ENCODE results near the gene BACE1-AS. TPM values are rescaled to one million over a fixed set of nuclear protein-coding genes. Genes with fewer than 3 reads are reported as not detected.

Gene BACE1-AS
- polyA plus RNA-seq, 2 of the 4 experiments (the other 2 are of a cell fraction), result 2.0 to 4.4 TPM

- DNase-seq (ENCODE audit: low read depth in 1 of 2, low spot score in 1 of 2) (no peak), ATAC-seq (no peak), FAIRE-seq (no peak)
- ChIA-PET CTCF (no interaction called here), POLR2A (no interaction called here)
- no peak overlapping the region for H3K4me2 ChIP-seq
- TF ChIP-seq MAFK (IDR thresholded peaks at IDR 0.05; ENCODE audit: partially characterized antibody) (no peak), JUNB (IDR thresholded peaks at IDR 0.05) (no peak)
- WGBS (ENCODE audit: missing lambda C conversion rate), result 82% methylated on average over 3 of the region's 3 CpGs
- no peak overlapping the region for H3K4me3 ChIP-seq
- H3K27ac ChIP-seq, result no peak overlapping the region
- no peaks in the 10 kb centered on the region for H3K9me3 ChIP-seq
- H3K4me1 ChIP-seq, result no peaks in the 10 kb centered on the region
Observed at GRCh38 chr11:117305145-117305544, 14.0 kb downstream of the BACE1-AS start.

DNA sequence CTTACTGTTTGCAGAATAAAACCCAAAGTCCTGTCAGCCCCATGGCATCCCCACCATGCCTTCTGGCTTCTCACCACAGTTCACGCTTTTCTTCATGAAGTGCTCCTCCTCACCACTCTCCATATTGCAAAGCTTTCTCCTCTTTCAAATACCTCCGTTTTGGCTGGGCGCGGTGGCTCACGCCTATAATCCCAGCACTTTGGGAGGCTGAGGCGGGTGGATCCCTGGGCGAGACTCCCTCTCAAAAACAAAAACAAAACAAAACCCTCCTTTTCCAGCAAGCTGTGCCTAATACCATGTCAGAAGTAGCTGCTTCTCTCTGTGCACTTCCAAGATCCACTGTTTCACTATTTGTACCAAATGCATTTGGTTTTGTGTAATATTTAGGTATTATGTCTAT, 18.2 kb downstream of the BACE1-AS start:
- Histone ChIP-seq H3K27ac (no peak overlapping the region), H3K4me1 (no peaks in the 10 kb centered on the region), H3K4me2 (no peak overlapping the region), H3K4me3 (no peak overlapping the region), H3K9me3 (no peaks in the 10 kb centered on the region)
- ATAC-seq, result no peak
- no peak for DNase-seq (ENCODE audit: low read depth in 1 of 2, low spot score in 1 of 2)
- FAIRE-seq, result no peak
- ChIA-PET POLR2A (no interaction called here), CTCF (no interaction called here)
- TF ChIP-seq HOXB5 (CRISPR knock-in tag; IDR thresholded peaks at IDR 0.05), result no peak
- no peak for TF ChIP-seq HOXA7 (CRISPR knock-in tag; IDR thresholded peaks at IDR 0.05)
- TF ChIP-seq, protein P1, sequence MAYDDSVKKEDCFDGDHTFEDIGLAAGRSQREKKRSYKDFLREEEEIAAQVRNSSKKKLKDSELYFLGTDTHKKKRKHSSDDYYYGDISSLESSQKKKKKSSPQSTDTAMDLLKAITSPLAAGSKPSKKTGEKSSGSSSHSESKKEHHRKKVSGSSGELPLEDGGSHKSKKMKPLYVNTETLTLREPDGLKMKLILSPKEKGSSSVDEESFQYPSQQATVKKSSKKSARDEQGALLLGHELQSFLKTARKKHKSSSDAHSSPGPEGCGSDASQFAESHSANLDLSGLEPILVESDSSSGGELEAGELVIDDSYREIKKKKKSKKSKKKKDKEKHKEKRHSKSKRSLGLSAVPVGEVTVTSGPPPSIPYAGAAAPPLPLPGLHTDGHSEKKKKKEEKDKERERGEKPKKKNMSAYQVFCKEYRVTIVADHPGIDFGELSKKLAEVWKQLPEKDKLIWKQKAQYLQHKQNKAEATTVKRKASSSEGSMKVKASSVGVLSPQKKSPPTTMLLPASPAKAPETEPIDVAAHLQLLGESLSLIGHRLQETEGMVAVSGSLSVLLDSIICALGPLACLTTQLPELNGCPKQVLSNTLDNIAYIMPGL (CRISPR knock-in tag; IDR thresholded peaks at IDR 0.05; ENCODE audit: borderline replicate concordance), result no peak
- no peak for TF ChIP-seq FOXS1 (CRISPR knock-in tag; IDR thresholded peaks at IDR 0.05)
- TF ChIP-seq REST (IDR thresholded peaks at IDR 0.05), result no peak
- no peak for TF ChIP-seq PBX3 (IDR thresholded peaks at IDR 0.05)
- no peak for TF ChIP-seq ZSCAN20 (CRISPR knock-in tag; IDR thresholded peaks at IDR 0.05)
- TF ChIP-seq MAX (IDR thresholded peaks at IDR 0.05), result no peak
- TF ChIP-seq NPAS2 (CRISPR knock-in tag; IDR thresholded peaks at IDR 0.05; ENCODE audit: borderline replicate concordance), result no peak
- no peak for TF ChIP-seq POLR2AphosphoS2 (conservative IDR thresholded peaks at IDR 0.05; ENCODE audit: low read length)
- no peak for TF ChIP-seq MYC (IDR thresholded peaks at IDR 0.05; ENCODE audit: borderline replicate concordance, low read length)
- 85% methylated on average over 7 of the region's 7 CpGs for WGBS (ENCODE audit: missing lambda C conversion rate)

GRCh38 chr11:117313091-117313490, 21.9 kb downstream of the BACE1-AS start:
- Histone ChIP-seq H3K27ac (no peak overlapping the region), H3K9me3 (no peaks in the 10 kb centered on the region), H3K4me3 (no peak overlapping the region), H3K4me1 (no peaks in the 10 kb centered on the region), H3K4me2 (no peak overlapping the region)
- no peak for ATAC-seq
- ChIA-PET CTCF (no interaction called here), POLR2A (no interaction called here)
- FAIRE-seq, result no peak
- WGBS (ENCODE audit: missing lambda C conversion rate), result 72% methylated on average over 5 of the region's 5 CpGs
- DNase-seq (ENCODE audit: low read depth in 1 of 2, low spot score in 1 of 2), result no peak
- TF ChIP-seq HOXB5 (CRISPR knock-in tag; IDR thresholded peaks at IDR 0.05) (no peak), EHF (CRISPR knock-in tag; IDR thresholded peaks at IDR 0.05) (no peak), NFE2L2 (conservative IDR thresholded peaks at IDR 0.05; ENCODE audit: low read length) (no peak), CBX2 (IDR thresholded peaks at IDR 0.05; ENCODE audit: borderline replicate concordance, low read depth) (no peak), CEBPB (IDR thresholded peaks at IDR 0.05) (no peak), TP53 (CRISPR knock-in tag; IDR thresholded peaks at IDR 0.05) (no peak), RFX5 (IDR thresholded peaks at IDR 0.05) (no peak), REST (IDR thresholded peaks at IDR 0.05) (no peak), NPAS2 (CRISPR knock-in tag; IDR thresholded peaks at IDR 0.05; ENCODE audit: borderline replicate concordance) (no peak), ZFP36 (IDR thresholded peaks at IDR 0.05; ENCODE audit: borderline replicate concordance, partially characterized antibody) (no peak)
- TF ChIP-seq, protein P2, sequence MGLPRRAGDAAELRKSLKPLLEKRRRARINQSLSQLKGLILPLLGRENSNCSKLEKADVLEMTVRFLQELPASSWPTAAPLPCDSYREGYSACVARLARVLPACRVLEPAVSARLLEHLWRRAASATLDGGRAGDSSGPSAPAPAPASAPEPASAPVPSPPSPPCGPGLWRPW (IDR thresholded peaks at IDR 0.05), result no peak
- TF ChIP-seq, protein P1 (CRISPR knock-in tag; IDR thresholded peaks at IDR 0.05; ENCODE audit: borderline replicate concordance), result no peak

All from A549 (cell line).